Neural crest cell (in vitro differentiated cells): ENCODE data around the gene GRM8. TPM values are rescaled to one million over a fixed set of nuclear protein-coding genes. Genes with fewer than 3 reads are reported as not detected.
A peak's percentile ranks its signal among the peaks of the same experiment; 100 is the strongest.

Experiments
- DNase-seq: peaks from one replicate; pipeline ENCODE4 v3.0.0; 2021; ENCODE audit warnings: low read depth, mixed read lengths, low spot score
- H3K27ac Mint-ChIP-seq: one replicate; pipeline ENCODE4 v1.8.0; 2021; ENCODE audit warnings: mild to moderate bottlenecking, mixed read lengths; ENCODE audit not compliant: unreplicated experiment
- H3K27me3 Mint-ChIP-seq: 2 replicates; pipeline ENCODE4 v1.8.0; 2021; ENCODE audit warnings: low read depth, mild to moderate bottlenecking, mixed read lengths
- H3K36me3 Mint-ChIP-seq: 2 replicates; pipeline ENCODE4 v1.8.0; 2021; ENCODE audit warnings: low read depth, mild to moderate bottlenecking, mixed read lengths
- H3K4me1 Mint-ChIP-seq: 2 replicates; pipeline ENCODE4 v1.8.0; 2021; ENCODE audit warnings: mixed read lengths
- H3K4me3 Mint-ChIP-seq: one replicate; pipeline ENCODE4 v1.8.0; 2021; ENCODE audit warnings: mild to moderate bottlenecking, mixed read lengths
- H3K9me3 Mint-ChIP-seq: 2 replicates; pipeline ENCODE4 v1.8.0; 2021; ENCODE audit warnings: mixed read lengths
- CTCF ChIP-seq: fragments of 200-600 bp; sonication (generic); conservative IDR thresholded peaks from 2 replicates; pipeline ENCODE4 v1.5.0; 2021; ENCODE audit warnings: antibody characterized with exemption, mild to moderate bottlenecking
- total RNA-seq: library from RNA; stranded (reverse); gene quantifications from 2 replicates; pipeline ENCODE4 v1.2.1, GENCODE V29; 2021

GRM8 gene
- total RNA-seq, 1 donor from 2014 or later, result 2.6 TPM

GRCh38 chr7:126805351-126805750 is 447.4 kb downstream of the GRM8 start:
- Mint-ChIP-seq H3K36me3 (peaks cover 3% of the 10 kb centered on the region), H3K4me1 (no peaks in the 10 kb centered on the region), H3K9me3 (peaks cover 7% of the 10 kb centered on the region), H3K27ac (no peak overlapping the region), H3K27me3 (no peaks in the 10 kb centered on the region), H3K4me3 (no peak overlapping the region)
- no peak for DNase-seq
- no peak for TF ChIP-seq CTCF

GRCh38 chr7:126804604-126805003 is 448.1 kb downstream of the GRM8 start:
- TF ChIP-seq CTCF, result no peak
- Mint-ChIP-seq H3K4me3 (no peak overlapping the region), H3K9me3 (peaks cover 7% of the 10 kb centered on the region), H3K27ac (no peak overlapping the region), H3K4me1 (no peaks in the 10 kb centered on the region), H3K27me3 (no peaks in the 10 kb centered on the region), H3K36me3 (peaks cover 3% of the 10 kb centered on the region)
- DNase-seq, result no peak

GRCh38 chr7:126803990-126804389 is 448.8 kb downstream of the GRM8 start:
- Mint-ChIP-seq H3K27me3 (no peaks in the 10 kb centered on the region), H3K4me1 (no peaks in the 10 kb centered on the region), H3K27ac (no peak overlapping the region), H3K4me3 (no peak overlapping the region), H3K9me3 (peaks cover 5% of the 10 kb centered on the region), H3K36me3 (peaks cover 3% of the 10 kb centered on the region)
- TF ChIP-seq CTCF, result no peak
- DNase-seq, result no peak

- no peak overlapping the region for H3K27ac Mint-ChIP-seq
- no peaks in the 10 kb centered on the region for H3K27me3 Mint-ChIP-seq
- peak; percentile 83 for TF ChIP-seq CTCF
- DNase-seq, result peak; percentile 50
- no peaks in the 10 kb centered on the region for H3K4me1 Mint-ChIP-seq
- H3K4me3 Mint-ChIP-seq, result no peak overlapping the region
- H3K9me3 Mint-ChIP-seq, result peaks cover 5% of the 10 kb centered on the region
- H3K36me3 Mint-ChIP-seq, result peaks cover 3% of the 10 kb centered on the region
Measured at GRCh38 chr7:126803060-126803665, 449.6 kb downstream of the GRM8 start.

GRCh38 chr7:126801733-126802132 is 451.0 kb downstream of the GRM8 start:
- no peak for TF ChIP-seq CTCF
- Mint-ChIP-seq H3K4me3 (no peak overlapping the region), H3K36me3 (no peaks in the 10 kb centered on the region), H3K9me3 (peaks cover 3% of the 10 kb centered on the region), H3K4me1 (no peaks in the 10 kb centered on the region), H3K27ac (no peak overlapping the region), H3K27me3 (no peaks in the 10 kb centered on the region)
- DNase-seq, result no peak
